Measurements from ENCODE around the gene VDAC1.

VDAC1 gene

GRCh38 chr5:134006115-134006514 lies 1.3 kb upstream of the VDAC1 start:
- TF ChIP-seq GATA2 (IDR thresholded peaks at IDR 0.05; ENCODE audit: low read depth, low read length): no peak
- no peak for TF ChIP-seq GATA3 (IDR thresholded peaks at IDR 0.05; ENCODE audit: low read depth, low read length)

- TF ChIP-seq GATA3 (IDR thresholded peaks at IDR 0.05; ENCODE audit: low read depth, low read length) (no peak), GATA2 (IDR thresholded peaks at IDR 0.05; ENCODE audit: low read depth, low read length) (no peak; the same call in 1 of the 2 replicates)
Observed at GRCh38 chr5:134005417-134006061, 764 bp upstream of the VDAC1 start.

- TF ChIP-seq GATA3 (IDR thresholded peaks at IDR 0.05; ENCODE audit: low read depth, low read length) (no peak), GATA2 (IDR thresholded peaks at IDR 0.05; ENCODE audit: low read depth, low read length) (no peak)
Observed at GRCh38 chr5:134003817-134004625, 754 bp downstream of the VDAC1 start.

- TF ChIP-seq GATA3 (IDR thresholded peaks at IDR 0.05; ENCODE audit: low read depth, low read length) (no peak), GATA2 (IDR thresholded peaks at IDR 0.05; ENCODE audit: low read depth, low read length) (no peak)
Observed at GRCh38 chr5:134003064-134003816, 1.5 kb downstream of the VDAC1 start.

- TF ChIP-seq GATA2 (IDR thresholded peaks at IDR 0.05; ENCODE audit: low read depth, low read length) (no peak), GATA3 (IDR thresholded peaks at IDR 0.05; ENCODE audit: low read depth, low read length) (no peak)
Observed at GRCh38 chr5:134001938-134002731, 2.6 kb downstream of the VDAC1 start.

GRCh38 chr5:134000696-134001453 lies 3.9 kb downstream of the VDAC1 start:
- TF ChIP-seq GATA3 (IDR thresholded peaks at IDR 0.05; ENCODE audit: low read depth, low read length) (no peak), GATA2 (IDR thresholded peaks at IDR 0.05; ENCODE audit: low read depth, low read length) (no peak)

- TF ChIP-seq GATA2 (IDR thresholded peaks at IDR 0.05; ENCODE audit: low read depth, low read length) (no peak), GATA3 (IDR thresholded peaks at IDR 0.05; ENCODE audit: low read depth, low read length) (no peak)
Observed at GRCh38 chr5:134000091-134000511, 4.7 kb downstream of the VDAC1 start.

GRCh38 chr5:133998807-133999206 lies 6.0 kb downstream of the VDAC1 start:
- no peak for TF ChIP-seq GATA3 (IDR thresholded peaks at IDR 0.05; ENCODE audit: low read depth, low read length)
- no peak for TF ChIP-seq GATA2 (IDR thresholded peaks at IDR 0.05; ENCODE audit: low read depth, low read length)

- TF ChIP-seq GATA3 (IDR thresholded peaks at IDR 0.05; ENCODE audit: low read depth, low read length): no peak
- no peak for TF ChIP-seq GATA2 (IDR thresholded peaks at IDR 0.05; ENCODE audit: low read depth, low read length)
Observed at GRCh38 chr5:133998042-133998441, 6.7 kb downstream of the VDAC1 start.

- TF ChIP-seq GATA2 (IDR thresholded peaks at IDR 0.05; ENCODE audit: low read depth, low read length) (no peak), GATA3 (IDR thresholded peaks at IDR 0.05; ENCODE audit: low read depth, low read length) (no peak)
Observed at GRCh38 chr5:133996683-133997252, 8.0 kb downstream of the VDAC1 start.

GRCh38 chr5:133995883-133996563 lies 8.8 kb downstream of the VDAC1 start:
- no peak for TF ChIP-seq GATA3 (IDR thresholded peaks at IDR 0.05; ENCODE audit: low read depth, low read length)

GRCh38 chr5:133995341-133995740 lies 9.4 kb downstream of the VDAC1 start:
- TF ChIP-seq GATA3 (IDR thresholded peaks at IDR 0.05; ENCODE audit: low read depth, low read length): no peak
- no peak for TF ChIP-seq GATA2 (IDR thresholded peaks at IDR 0.05; ENCODE audit: low read depth, low read length)

Data from SH-SY5Y (cell line).